ENCODE data around the gene KSR2.

DNA sequence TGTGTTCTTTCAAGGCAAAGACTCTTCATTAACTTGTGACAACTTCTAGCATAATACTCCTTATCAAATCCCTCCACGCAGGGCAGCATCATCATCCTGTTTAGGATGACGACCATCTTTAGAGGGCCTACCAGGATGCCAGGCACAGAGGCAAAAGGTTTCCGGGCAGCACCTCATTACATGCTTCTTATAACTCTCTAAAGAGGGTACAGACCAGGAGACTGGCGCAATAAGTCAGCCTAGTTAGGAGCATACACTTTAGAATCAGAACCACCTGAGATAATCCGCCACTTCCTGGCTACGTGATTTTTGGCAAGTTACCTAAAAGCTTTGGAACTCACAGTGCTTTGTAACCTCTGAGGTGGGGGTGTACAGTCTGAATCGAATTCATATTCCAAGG is 471.4 kb downstream of the KSR2 start:
- TF ChIP-seq, protein P1, sequence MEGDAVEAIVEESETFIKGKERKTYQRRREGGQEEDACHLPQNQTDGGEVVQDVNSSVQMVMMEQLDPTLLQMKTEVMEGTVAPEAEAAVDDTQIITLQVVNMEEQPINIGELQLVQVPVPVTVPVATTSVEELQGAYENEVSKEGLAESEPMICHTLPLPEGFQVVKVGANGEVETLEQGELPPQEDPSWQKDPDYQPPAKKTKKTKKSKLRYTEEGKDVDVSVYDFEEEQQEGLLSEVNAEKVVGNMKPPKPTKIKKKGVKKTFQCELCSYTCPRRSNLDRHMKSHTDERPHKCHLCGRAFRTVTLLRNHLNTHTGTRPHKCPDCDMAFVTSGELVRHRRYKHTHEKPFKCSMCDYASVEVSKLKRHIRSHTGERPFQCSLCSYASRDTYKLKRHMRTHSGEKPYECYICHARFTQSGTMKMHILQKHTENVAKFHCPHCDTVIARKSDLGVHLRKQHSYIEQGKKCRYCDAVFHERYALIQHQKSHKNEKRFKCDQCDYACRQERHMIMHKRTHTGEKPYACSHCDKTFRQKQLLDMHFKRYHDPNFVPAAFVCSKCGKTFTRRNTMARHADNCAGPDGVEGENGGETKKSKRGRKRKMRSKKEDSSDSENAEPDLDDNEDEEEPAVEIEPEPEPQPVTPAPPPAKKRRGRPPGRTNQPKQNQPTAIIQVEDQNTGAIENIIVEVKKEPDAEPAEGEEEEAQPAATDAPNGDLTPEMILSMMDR (IDR thresholded peaks at IDR 0.05): no peak
- TF ChIP-seq EP300 (IDR thresholded peaks at IDR 0.05) (no peak), POLR2A (IDR thresholded peaks at IDR 0.05) (no peak)
